Measurements from ENCODE around the gene RANBP3L. TPM values are rescaled to one million over a fixed set of nuclear protein-coding genes. Genes with fewer than 3 reads are reported as not detected.

Gene RANBP3L
- not detected in 2 replicates for total RNA-seq (2021)
- long read RNA-seq = 0 reads

GRCh38 chr5:36301858-36302603, at the start of gene RANBP3L:
Gene RANBP3L (minus strand): TSS chr5:36301902. CDS start chr5:36301416, 486 bp downstream.
- Histone ChIP-seq H3K79me1 (ENCODE audit: insufficient read depth, low read depth, low read length, poor library complexity, severe bottlenecking) (no peaks in the 10 kb centered on the region), H2AFZ (ENCODE audit: low read length) (no peak within 1 kb of the TSS), H3K23ac (ENCODE audit: insufficient read length, low read depth, low read length) (no peak within 1 kb of the TSS), H4K8ac (replicated peaks; ENCODE audit: insufficient read length, low read depth, low read length) (no peak within 1 kb of the TSS), H3K18ac (ENCODE audit: insufficient read length, low read depth, low read length) (no peak within 1 kb of the TSS), H4K20me1 (ENCODE audit: control insufficient read depth, insufficient read depth, insufficient read length) (no peaks in the 10 kb centered on the region), H3K79me2 (ENCODE audit: insufficient read depth, low read length) (no peaks in the 10 kb centered on the region), H3T11ph (ENCODE audit: low read length) (no peak within 1 kb of the TSS), H2BK120ac (ENCODE audit: low read depth, low read length, poor library complexity, severe bottlenecking) (no peak within 1 kb of the TSS), H2BK5ac (ENCODE audit: insufficient read length, low read length) (no peak within 1 kb of the TSS), H3K27me3 (ENCODE audit: insufficient read depth, low read length) (no peaks in the 10 kb centered on the region), H2BK20ac (ENCODE audit: low read depth, low read length, poor library complexity, severe bottlenecking) (no peak within 1 kb of the TSS), H3K4me1 (ENCODE audit: insufficient read depth, low read length) (no peaks in the 10 kb centered on the region), H3K9me3 (ENCODE audit: control insufficient read depth, low read depth, low read length) (no peaks in the 10 kb centered on the region), H3K14ac (ENCODE audit: insufficient read depth, low read length) (no peak within 1 kb of the TSS), H3K4me2 (ENCODE audit: insufficient read depth, insufficient read length, low read length) (no peak within 1 kb of the TSS), H2AK5ac (ENCODE audit: insufficient read length, low read length) (no peak within 1 kb of the TSS), H3K4ac (ENCODE audit: low read depth, low read length) (no peak within 1 kb of the TSS), H3K9ac (ENCODE audit: extremely low read depth, insufficient read length, low read length) (no peak within 1 kb of the TSS), H4K91ac (ENCODE audit: insufficient read length, low read depth, low read length) (no peak within 1 kb of the TSS), H2BK15ac (ENCODE audit: low read depth, low read length) (no peak within 1 kb of the TSS), H2BK12ac (ENCODE audit: insufficient read length, low read depth, low read length) (no peak within 1 kb of the TSS), H3K56ac (ENCODE audit: insufficient read length, low read depth, low read length) (no peak within 1 kb of the TSS), H3K27ac (ENCODE audit: insufficient read length, low read depth, low read length) (no peak within 1 kb of the TSS), H3K23me2 (ENCODE audit: insufficient read length, low read depth, low read length, poor library complexity, severe bottlenecking) (no peaks in the 10 kb centered on the region), H4K5ac (ENCODE audit: insufficient read length, low read depth, low read length) (no peak within 1 kb of the TSS)
- no peak for TF ChIP-seq CTCF (conservative IDR thresholded peaks at IDR 0.05)
- no peak within 1 kb of the TSS for H3K4me3 Mint-ChIP-seq
- H3K27ac Mint-ChIP-seq = no peak within 1 kb of the TSS; a peak in 1 of 7 replicates
- H3K4me1 Mint-ChIP-seq = peaks cover 6 to 12% of the 10 kb centered on the region in 2 experiments; a peak in 3 of 4 replicates
- no peaks in the 10 kb centered on the region; the same call in 1 of the 2 replicates for H3K27me3 Mint-ChIP-seq (ENCODE audit: low read depth)
- no CpG with 5 or more reads among the region's 5 CpGs for WGBS (ENCODE audit: extremely low coverage, insufficient read length, low lambda C conversion rate)
- DNase-seq = no peak
- H3K36me3 Mint-ChIP-seq (ENCODE audit: insufficient read depth in 1 of 3, low read depth in 3 of 3) = no peaks in the 10 kb centered on the region
- no peaks in the 10 kb centered on the region for H3K9me3 Mint-ChIP-seq
